HG02981 (cell line): ENCODE results near the gene GANAB.
A peak's percentile ranks its signal among the peaks of the same experiment; 100 is the strongest.
"Not testable (repeated sequence)": the region's sequence is repeated elsewhere in the genome, so short reads cannot be mapped to it uniquely, and the experiment has no call there.

Source experiments
- ATAC-seq: cut with Tn5 transposase; IDR thresholded peaks from one replicate; pipeline ENCODE4 v1.9.1; 2021; ENCODE audit warnings: mild to moderate bottlenecking, moderate library complexity; ENCODE audit not compliant: unreplicated experiment

The GANAB gene

DNA sequence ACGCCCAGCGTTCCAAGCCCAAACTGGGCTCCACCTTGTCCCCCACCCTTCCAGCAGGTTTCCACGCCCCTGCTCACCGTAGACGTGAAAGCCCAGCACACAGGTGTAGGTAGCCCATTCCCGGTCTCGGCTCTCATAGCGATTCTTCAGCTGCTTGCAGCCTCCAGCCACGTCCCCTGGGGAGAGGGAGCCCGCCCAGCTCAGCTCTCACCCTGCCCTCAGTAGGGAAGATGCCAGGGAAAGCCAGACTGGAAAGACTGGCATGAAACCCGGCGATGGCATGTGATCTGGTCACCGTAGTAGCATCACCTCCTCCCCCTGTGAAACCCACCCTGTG is 43.4 kb downstream of the GANAB start:
- ATAC-seq: no peak

DNA sequence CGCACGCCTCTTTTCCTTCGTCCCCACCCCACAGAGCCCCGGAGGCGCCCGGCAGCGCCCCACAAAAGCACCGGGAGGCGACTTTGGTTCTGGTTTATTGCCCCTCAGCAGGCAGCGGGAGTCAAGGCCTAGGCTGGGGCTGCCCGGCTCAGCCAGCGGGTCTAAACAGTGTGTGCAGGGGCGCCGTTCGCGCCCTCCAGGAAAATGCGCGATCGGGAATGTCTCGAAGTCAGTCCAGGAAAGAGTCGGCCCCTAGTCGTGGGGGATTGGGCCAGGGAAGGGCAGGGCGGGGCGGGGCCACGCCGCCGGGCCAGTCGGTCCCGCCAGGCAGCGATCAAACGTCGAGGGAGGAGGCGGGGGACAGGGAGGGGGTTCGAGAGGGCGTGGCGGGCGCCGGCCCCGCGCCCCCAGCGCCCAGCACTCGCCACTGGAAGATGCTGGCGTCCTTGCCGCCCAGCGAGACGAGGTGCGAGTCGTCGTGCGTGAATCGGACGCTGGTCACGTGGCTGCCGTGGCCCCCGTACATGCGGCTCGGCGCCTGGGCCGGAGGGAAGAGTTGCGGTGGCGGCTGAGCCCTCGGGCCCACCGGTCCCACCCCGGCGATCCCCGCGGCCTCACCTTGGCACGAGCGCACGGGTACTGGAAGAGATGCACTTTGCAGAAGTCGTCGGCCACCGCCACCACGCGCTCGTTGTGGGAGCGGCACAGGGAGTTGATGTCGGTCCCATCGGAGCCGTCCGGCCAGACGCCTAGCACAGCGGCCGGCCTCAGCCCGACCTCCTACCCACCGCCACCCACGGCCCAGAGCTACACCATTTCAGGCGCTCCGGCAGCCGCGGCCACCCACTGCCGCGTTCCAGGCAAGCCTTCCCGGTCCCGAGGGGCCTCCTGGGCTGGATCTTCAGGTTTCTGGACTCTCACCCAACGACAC is 44.0 kb downstream of the GANAB start:
- ATAC-seq: no peak

DNA sequence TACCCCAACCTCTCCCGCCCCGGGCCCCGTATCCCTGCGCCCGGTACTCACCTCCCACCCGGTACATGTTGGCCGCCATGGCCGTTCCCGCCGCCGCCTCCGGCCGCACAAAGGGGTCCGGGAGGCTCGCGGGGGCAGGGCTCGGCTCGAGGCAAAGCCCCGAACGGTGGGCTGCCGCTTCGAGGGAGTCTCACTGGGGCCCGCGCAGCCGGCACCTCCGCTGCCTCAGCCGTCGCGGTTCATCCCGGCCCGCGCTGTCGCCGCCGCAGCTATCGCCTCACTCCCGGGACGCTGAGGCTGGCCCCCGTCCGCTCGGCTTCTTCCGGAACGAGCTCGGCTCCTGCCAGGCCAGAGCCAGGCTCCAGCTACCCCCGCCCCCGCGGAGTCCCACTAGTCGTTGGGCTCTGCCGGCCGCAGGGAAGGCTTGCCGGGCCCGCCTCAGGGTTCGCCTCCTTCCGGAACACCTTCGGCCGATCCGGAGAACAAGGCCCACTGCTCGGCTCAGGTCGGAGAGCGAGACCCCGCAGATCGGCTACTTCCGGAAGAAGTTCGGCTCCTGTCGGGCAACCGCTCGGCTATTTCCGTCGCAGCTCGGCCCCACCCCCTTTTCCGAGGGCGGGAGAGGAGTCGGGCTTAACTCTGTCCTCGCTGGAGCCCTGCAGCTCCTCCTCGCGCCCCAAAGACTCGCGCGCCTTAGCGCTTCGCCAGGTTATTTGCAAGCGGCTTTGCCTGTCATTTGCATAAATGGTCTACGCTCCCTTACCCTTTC is 44.9 kb downstream of the GANAB start, which contains the start of gene MTA2:
Gene MTA2 (minus strand): TSS at position 494 of the 769 bp plus-strand sequence. CDS start 415 bp downstream, at position 79.
- ATAC-seq: peak; percentile 68

DNA sequence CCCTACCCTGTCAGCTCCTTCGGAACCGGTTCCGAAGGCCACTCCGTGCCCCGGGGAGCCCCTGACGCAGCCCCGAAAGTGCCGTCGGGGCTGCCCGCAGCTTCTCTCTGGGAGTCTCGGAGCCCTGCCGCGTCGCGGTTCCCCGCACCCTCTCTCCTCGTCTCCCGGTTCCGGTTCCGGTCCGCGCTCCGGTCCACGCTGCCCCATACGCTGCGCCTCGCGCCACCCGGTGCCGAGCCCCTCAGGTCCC is 45.4 kb downstream of the GANAB start:
- no peak for ATAC-seq

DNA sequence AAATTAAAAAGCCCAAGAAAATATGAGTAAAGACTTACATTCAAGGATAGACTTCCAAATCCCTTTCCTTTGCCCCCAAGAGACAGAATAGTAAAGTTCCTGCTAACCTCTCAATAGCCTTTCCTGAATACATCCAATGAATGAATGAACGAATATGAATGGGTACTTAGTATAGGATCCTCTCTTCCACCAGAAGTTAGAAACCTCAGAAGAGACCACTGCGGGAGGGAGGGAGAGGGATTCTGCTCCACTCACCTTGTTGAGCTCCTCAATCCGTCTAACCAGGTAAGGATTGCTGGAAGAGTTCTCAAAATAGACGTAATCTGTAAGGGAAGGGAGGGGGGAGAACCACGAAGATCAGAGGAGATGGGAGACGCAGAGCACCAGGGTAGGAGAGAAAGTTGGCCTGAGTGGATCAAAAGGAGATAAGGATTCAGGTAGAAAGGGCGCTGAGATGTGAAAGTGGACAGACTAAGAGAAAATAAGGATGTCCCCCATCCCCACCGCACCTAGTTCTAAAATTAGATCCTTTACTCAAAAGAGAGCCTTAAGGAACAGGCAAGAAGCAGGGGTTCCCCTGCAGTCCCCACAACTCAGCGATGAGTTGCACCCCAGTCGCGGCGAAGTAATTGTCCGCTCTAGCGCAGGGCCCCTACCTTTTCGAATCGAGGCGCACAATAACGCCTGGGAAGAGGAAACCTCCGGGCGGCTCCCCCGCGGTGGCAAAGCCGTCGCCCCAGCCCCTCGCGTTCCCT is 45.9 kb downstream of the GANAB start:
- ATAC-seq: no peak

DNA sequence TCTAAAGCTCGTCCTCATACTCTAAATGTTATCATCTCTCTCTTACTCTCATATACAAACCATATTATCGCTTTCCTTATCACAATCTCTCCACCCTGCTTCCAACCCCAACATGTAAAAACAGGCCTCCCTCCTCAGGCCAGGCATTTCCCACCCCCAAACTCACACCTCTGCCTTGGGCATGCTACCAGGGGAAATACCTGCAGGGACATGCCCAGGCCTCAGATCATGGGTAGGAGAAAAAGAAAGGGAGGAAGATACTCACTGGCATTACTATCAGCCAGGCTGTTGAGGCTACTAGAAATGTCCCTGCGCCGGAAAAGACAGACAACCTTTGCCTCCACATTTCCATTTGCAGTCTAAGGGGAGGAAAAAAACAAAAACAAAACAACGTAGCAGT is 46.5 kb downstream of the GANAB start:
- no peak for ATAC-seq

DNA sequence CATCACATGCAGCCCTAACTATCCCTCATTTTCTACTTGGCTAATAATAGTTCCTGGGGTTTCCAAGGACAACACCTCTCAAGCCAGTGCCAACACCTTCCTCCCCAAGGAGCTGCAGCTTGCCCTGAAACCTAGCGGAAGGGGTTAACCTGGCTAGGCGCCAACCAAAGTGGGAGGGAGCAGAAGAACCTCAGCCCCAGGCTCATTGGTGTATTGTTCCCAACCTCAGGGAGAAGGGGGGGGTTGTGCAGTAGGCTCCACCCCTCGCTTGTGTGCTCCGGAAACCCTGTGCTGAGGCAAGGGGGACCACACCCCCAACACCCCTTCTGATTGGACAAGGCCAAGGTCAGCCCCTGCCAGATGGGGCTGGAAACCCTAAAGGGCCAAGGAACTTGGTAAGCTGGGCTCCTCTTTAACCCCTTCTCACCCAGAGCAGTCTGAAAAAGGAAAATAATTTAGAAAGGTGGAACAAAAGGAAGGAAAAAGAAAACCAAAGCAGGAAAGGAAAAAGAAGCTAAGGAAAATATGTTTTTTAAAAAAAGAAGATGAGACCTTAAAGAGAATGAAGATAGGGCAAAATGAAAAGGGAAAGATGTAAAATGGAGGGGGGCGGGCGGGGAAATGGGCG is 47.2 kb downstream of the GANAB start:
- peak; percentile 54 for ATAC-seq

DNA sequence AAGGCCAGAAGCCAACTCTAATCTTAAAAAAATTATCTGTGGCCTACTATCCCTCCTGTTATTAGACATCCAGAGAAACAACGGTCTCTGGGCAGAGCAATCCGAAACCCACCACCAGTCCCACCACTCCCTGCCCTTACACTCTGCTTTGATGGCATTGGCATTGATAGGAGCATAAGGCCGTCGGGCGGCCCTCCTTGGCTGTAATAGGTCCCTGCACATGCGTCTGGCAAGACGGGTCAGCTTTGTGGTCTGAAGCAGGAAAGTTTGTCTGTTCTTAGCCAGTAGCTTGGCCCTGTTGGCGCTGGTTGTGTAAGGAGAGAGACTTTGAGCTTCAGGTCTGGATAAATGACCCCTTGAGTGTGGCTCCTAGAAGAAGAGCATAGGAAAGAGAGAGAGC is 51.3 kb downstream of the GANAB start:
- no peak for ATAC-seq

DNA sequence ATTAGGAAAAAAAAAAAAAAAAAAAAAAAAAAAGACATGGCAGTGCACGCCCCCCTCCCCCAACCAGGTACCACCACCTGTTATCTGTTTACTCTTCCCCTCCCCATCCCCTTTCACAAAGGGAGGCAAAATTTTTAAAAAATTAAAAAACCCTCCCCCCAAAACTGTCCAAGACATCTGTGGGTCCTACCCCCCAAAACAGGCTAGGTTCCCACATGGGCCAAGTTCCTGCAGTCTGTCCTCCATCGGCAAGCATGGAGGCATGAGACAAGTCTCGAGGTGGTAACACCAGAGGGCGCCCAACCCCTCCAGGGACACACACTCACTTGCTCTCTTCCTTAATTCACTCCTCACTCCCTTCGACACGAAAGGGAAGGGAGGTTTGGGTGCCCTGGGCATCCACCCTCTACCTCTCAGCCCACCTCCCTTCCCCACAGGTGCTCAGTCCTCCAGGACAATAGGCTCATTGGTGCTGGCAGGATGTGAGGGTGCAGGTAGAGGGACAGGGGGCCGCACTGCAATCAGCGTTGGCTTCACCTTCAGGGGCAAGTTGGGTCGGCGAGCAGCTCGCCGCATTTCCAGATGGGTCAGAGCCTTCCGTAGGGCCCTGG is 52.9 kb downstream of the GANAB start:
- ATAC-seq: no peak

DNA sequence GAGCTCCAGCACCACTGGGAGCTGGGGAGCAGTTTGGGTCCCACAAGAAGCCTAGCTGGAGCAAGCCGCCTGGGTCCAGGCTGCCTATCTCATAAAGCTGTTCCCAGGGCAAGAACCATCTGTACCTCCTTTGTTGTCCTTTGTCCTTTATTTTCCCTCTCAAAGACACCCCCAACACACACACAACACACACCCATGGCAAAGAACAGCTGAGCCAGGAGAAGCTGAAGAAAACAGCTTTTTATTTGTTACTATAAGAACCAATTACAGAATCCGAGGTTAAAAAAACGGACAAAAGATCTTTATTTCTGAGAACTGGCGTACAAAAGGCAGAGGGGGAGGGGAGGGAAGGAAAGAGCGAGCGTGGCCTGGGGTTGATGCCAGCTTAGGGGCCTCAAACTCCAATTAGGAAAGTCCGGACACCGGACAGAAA is 53.4 kb downstream of the GANAB start:
- ATAC-seq: no peak

DNA sequence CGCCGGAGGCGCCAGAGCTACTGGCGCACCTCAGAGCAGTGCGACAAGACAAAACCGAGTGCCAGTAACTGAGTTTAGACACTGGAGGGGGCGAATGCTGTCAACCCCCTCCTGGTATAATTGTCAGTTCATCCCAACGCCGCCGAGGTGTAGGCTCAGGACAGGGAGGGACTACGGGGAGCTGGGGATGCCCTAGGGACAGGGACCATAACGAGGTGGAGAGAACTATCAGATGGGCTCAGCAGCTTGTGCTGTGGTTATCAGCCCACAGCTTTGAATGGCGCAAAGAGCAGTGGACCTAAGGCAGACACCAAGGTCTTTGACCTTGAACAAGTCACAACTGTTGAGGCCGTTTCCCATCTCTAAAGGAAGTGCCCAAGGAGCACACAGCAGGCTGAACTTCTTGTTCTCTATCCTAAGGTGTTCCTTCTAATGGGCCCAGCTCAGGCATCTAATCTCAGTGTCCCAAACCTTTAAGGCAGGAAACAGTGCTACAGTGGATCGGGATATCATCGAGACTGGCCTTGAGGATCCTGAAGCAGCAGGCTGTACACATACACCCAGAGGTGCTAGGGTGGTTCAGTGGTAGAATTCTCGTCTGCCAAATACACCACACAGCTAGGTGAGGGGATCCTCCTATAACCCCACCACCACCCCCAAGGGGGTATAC is 54.1 kb downstream of the GANAB start:
- no peak for ATAC-seq

DNA sequence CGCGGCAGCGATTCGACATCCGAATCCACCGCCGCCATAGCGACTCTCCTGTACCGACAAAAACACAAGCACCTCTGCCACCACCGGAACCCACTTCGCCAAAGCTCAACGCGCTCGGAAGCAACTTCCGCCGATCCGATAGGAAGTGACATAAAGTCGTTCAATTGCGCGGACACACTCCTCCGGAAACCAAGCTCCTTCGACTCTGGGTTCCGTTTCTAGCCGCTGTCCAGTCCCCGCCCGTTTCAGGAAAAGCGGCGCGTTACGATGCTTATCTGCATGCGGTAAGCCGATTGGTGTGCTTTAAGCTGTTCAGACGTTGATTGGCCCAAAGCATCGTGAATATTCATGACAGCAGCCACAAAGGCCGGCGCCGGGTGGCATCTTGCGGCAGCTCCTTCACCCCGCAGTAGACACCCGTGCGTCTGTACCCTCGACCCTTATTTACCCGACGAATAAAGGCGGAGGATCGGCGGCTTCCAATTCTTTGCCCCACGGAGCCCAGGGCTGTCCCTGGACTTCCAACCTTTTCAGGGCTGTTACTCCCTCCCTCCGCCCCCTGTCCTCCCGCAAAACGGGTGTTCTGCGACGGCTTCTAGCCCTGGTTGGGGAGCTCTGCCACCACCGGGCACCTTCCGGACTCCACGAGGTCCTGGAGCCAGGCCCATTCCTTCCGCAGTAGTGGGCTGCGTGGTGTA is 54.8 kb downstream of the GANAB start, which contains the start of gene TUT1:
Gene TUT1 (minus strand): TSS at position 76 of the 698 bp plus-strand sequence. CDS start 38 bp downstream, at position 38.
- peak; percentile 87 for ATAC-seq

DNA sequence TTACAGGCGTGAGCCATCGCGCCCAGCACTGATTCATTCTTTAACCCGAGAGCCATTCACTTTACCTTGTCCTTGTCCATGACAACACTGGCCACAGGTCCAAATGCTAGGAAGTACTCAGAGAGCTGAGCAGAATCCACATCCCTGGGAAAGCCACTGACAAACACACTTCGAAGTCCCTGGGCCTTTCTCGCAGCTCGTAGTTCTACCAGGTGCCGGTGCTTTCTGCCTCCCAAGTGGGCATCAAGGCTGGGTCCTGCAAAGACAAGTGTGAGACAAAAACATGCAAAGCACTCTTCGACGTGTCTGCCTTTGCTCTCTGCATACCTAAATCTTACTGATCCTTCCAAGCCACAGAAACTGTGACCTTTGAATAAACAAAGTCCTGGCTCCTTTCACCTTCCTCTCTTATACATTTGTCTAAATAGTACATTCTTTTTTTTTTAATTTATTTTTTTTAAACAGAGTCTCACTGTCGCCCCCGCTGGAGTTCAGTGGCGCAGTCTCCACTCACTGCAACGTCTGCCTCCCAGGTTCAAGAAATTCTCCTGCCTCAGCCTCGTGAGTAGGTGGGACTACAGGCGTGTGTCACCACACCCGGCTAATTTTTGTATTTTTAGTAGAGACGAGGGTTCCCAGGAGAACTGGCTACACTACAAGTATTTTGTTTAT is 57.3 kb downstream of the GANAB start:
- no peak for ATAC-seq

DNA sequence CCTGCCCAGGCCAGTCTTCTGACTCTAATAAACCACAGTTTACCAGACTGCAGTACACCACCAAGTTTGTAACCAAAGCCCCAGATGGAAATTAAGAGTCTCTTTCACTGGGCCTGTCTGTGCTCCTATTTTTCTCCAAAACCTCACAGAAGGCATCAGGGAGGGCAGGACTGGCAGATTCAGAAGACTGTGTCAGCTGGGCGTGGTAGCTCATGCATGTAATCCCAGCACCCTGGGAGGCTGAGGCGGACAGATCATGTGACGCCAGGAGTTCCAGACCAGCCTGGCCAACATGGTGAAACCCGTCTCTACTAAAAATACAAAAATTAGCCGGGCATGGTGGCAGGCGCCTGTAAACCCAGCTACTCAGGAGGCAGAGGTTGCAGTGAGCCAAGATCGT is 61.1 kb downstream of the GANAB start:
- not testable (repeated sequence) for ATAC-seq

DNA sequence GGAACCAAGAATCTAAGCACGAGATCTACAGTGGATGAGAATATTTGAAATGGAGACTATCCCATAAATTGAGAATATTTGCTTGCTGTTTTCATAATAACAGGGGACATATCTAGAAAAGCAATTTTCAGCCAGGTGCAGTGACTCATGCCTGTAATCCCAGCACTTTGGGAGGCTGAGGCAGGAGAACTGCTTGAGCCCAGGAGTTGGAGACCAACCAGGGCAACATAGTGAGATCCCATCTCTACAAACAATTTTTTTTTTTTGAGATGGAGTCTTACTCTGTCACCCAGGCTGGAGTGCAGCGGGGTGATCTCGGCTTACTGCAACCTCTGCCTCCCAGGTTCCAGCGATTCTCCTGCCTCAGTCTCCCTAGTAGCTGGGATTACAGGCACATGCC is 64.7 kb downstream of the GANAB start:
- not testable (repeated sequence) for ATAC-seq

DNA sequence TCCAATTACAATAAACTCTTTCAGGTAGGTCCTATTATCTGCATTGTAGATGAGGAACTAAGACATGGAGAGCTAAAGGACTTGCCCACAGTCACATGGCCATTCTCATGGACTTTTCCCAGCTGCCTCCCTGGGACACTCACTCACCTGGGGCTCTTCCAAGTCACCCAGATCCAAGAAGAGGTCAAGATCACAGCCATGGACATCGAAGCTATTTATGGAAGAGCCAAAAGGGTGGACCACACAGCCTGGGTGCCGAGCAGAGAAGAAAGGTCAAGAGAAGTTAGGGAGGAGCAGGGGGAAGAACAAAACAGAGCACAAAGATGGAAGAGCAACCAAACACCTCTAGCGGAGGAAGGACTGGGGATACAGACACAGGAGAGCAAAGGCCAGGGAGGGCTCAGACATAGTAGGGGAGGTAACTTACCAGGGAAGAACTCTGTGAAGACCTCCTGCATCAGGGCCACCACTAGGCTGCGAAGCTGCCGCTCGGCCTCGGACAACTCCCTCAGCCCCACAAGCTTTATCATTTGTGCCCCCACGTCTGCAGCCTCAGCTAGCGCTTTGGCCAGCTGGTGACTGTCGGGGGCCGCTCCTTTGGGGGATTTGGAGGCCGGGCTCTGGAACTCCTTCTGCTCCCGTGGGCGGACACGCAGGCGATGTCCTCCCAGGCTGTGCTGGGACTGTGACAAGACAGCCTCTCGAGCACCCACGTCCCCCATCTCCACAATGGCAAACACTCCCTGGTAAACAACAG is 65.3 kb downstream of the GANAB start:
- no peak for ATAC-seq

DNA sequence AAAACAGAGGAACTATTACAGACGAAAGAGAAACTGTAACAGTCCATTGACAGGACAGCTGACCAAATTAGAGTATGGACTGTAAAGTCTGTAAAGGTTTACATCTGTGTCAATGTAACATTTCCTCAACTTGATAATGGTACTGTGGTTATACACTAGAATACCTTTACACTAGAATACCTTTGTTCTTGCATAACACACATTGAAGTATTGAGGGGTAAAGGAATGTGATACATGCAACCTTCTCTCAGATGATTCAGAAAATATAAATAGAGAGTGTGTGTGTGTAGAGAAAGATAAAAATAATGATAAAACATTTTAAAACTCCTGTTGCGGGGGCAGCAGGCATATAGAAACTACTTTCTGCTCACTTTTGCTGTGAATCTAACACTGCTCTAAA is 67.2 kb downstream of the GANAB start:
- no peak for ATAC-seq

DNA sequence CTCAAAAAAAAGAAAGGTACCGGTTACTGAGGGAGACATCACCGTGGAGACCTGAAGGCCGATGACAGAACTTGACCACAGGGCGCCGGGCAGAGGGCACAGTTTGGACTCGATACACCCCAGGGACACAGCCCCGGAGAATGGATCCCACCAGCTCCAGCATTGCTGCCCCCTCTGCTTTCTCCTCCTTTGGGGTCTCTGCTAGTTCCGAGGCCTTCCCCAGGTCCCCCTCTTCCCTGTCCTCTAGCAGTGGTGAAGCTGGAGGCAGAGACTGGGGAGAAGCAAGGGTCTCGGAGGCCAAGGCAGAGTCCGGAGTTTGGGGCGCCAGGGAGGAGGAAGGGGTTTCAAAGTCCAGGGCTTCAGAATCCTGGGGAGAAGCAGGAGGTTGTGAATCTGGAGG is 67.9 kb downstream of the GANAB start:
- no peak for ATAC-seq
